Nephron (organoid): ENCODE results near the gene TGM2.

Experiments used
- H3K27ac Mint-ChIP-seq, 3 experiments: 2 replicates each; pipeline ENCODE4 v1.8.0; 2020; ENCODE audit warnings: mixed read lengths in 3 of 3, mild to moderate bottlenecking in 2 of 3, moderate library complexity in 1 of 3
- H3K27me3 Mint-ChIP-seq: 2 replicates; pipeline ENCODE4 v1.8.0; 2021; ENCODE audit warnings: low read depth, mild to moderate bottlenecking, moderate library complexity, mixed read lengths
- H3K36me3 Mint-ChIP-seq: 2 replicates; pipeline ENCODE4 v1.8.0; 2020; ENCODE audit warnings: low read depth, mixed read lengths
- H3K4me1 Mint-ChIP-seq: 2 replicates; pipeline ENCODE4 v1.8.0; 2020; ENCODE audit warnings: mixed read lengths
- H3K4me3 Mint-ChIP-seq, 3 experiments: 2 replicates each; pipeline ENCODE4 v1.8.0; 2020; ENCODE audit warnings: mild to moderate bottlenecking in 3 of 3, mixed read lengths in 3 of 3, moderate library complexity in 2 of 3
- H3K9me3 Mint-ChIP-seq: 2 replicates; pipeline ENCODE4 v1.8.0; 2020; ENCODE audit warnings: mixed read lengths
- TF ChIP-seq, protein P1 (sequence below), 3 experiments: fragments of 200-600 bp; sonication (generic); IDR thresholded peaks; one replicate each; pipeline ENCODE4 v1.5.0; 2021; ENCODE audit warnings: antibody characterized with exemption in 3 of 3; ENCODE audit not compliant: unreplicated experiment in 3 of 3

TGM2 gene

DNA sequence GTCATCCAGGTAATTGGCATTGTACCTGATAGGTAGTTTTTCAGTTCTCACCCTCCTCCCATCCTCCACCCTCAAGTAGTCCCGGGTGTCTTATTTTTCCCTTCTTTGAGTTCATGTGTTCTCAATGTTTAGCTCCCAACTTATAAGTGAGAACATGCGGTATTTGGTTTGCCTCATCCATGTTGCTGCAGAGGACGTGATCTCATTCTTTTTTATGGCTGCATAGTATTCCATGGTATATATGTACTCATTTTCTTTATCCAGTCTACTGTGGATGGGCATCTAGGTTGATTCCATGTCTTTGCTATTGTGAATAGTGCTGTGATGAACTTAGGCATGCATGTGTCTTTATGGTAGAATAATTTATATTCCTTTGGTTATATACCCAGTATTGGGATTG is 85.7 kb downstream of the TGM2 start:
- Mint-ChIP-seq H3K4me3 (no peak overlapping the region), H3K9me3 (peaks cover 17% of the 10 kb centered on the region), H3K4me1 (peaks cover 56% of the 10 kb centered on the region), H3K27ac (no peak overlapping the region), H3K36me3 (peaks cover 80% of the 10 kb centered on the region), H3K27me3 (no peaks in the 10 kb centered on the region)
- TF ChIP-seq, protein P1, sequence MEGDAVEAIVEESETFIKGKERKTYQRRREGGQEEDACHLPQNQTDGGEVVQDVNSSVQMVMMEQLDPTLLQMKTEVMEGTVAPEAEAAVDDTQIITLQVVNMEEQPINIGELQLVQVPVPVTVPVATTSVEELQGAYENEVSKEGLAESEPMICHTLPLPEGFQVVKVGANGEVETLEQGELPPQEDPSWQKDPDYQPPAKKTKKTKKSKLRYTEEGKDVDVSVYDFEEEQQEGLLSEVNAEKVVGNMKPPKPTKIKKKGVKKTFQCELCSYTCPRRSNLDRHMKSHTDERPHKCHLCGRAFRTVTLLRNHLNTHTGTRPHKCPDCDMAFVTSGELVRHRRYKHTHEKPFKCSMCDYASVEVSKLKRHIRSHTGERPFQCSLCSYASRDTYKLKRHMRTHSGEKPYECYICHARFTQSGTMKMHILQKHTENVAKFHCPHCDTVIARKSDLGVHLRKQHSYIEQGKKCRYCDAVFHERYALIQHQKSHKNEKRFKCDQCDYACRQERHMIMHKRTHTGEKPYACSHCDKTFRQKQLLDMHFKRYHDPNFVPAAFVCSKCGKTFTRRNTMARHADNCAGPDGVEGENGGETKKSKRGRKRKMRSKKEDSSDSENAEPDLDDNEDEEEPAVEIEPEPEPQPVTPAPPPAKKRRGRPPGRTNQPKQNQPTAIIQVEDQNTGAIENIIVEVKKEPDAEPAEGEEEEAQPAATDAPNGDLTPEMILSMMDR (IDR thresholded peaks at IDR 0.05; ENCODE audit: unreplicated experiment in 3 of 3) = no peak

DNA sequence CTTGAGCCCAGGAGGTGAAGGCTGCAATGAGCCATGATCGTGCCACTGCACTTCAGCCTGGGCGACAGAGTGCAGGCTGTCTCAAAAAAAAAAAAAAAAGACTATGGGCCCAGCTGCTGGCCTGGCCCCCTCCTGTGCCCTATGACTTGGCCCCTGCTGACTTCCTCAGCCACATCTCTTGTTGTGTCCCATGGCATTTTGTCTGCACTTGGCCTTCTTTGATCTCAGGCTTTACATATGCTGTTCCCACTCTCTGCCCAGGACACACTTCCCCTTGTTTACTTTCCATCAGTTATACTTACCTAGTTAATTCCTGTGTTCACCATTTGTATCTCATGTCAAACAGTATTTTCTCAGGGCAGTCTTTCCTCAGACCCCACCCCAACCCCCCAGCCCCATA is 87.0 kb downstream of the TGM2 start:
- Mint-ChIP-seq H3K4me3 (no peak overlapping the region), H3K27me3 (no peaks in the 10 kb centered on the region), H3K36me3 (peaks cover 74% of the 10 kb centered on the region), H3K9me3 (peaks cover 17% of the 10 kb centered on the region), H3K27ac (peak overlapping the region; percentile 8 to 62 (median 51)), H3K4me1 (peaks cover 58% of the 10 kb centered on the region)
- TF ChIP-seq, protein P1 (IDR thresholded peaks at IDR 0.05; ENCODE audit: unreplicated experiment in 3 of 3) = no peak
